8988T (cell line): ENCODE measurements around the gene MSMB.
"Not testable (repeated sequence)": the region's sequence is repeated elsewhere in the genome, so short reads cannot be mapped to it uniquely, and the experiment has no call there.

Source experiments
- DNase-seq: peaks from one replicate; pipeline ENCODE4 v3.0.0; 2011

MSMB gene

GRCh38 chr10:46069771-46070463 is 23.8 kb upstream of the MSMB start:
- DNase-seq = no peak

GRCh38 chr10:46068905-46069304 is 22.8 kb upstream of the MSMB start:
- no peak for DNase-seq

GRCh38 chr10:46068117-46068516 is 22.0 kb upstream of the MSMB start:
- DNase-seq = no peak

- DNase-seq = no peak
These were observed 18.3 kb upstream of the MSMB start for GRCh38 chr10:46064269-46064817.

- no peak for DNase-seq
These were observed 16.8 kb upstream of the MSMB start for GRCh38 chr10:46062723-46063428.

- DNase-seq = no peak
These were observed 14.6 kb upstream of the MSMB start for GRCh38 chr10:46060706-46061105.

- not testable (repeated sequence) for DNase-seq
These were observed 11.9 kb upstream of the MSMB start for GRCh38 chr10:46057927-46058326.

GRCh38 chr10:46057038-46057437 is 11.0 kb upstream of the MSMB start:
- no peak for DNase-seq

GRCh38 chr10:46055771-46056170 is 9.7 kb upstream of the MSMB start:
- DNase-seq = no peak

- DNase-seq = no peak
These were observed 7.7 kb upstream of the MSMB start for GRCh38 chr10:46053534-46054434.

GRCh38 chr10:46052791-46053375 is 6.8 kb upstream of the MSMB start:
- DNase-seq = no peak

GRCh38 chr10:46052057-46052790 is 6.2 kb upstream of the MSMB start:
- DNase-seq = no peak

GRCh38 chr10:46050941-46051623 is 5.0 kb upstream of the MSMB start:
- DNase-seq = no peak

- DNase-seq = not testable (repeated sequence)
These were observed 3.4 kb upstream of the MSMB start for GRCh38 chr10:46049497-46049831.

- DNase-seq = no peak
These were observed 2.1 kb upstream of the MSMB start for GRCh38 chr10:46048152-46048551.

- no peak for DNase-seq
These were observed 3.5 kb downstream of the MSMB start for GRCh38 chr10:46042527-46042926.

GRCh38 chr10:46040004-46040403 is 6.1 kb downstream of the MSMB start:
- no peak for DNase-seq

- no peak for DNase-seq
These were observed 8.8 kb downstream of the MSMB start for GRCh38 chr10:46037107-46037825.

GRCh38 chr10:46035923-46036849 is 9.9 kb downstream of the MSMB start:
- no peak for DNase-seq

- no peak for DNase-seq
These were observed 12.5 kb downstream of the MSMB start for GRCh38 chr10:46033602-46034011.
